ENCODE measurements around the gene CHCT1.

GRCh38 chr17:60461584-60461983 lies 39.3 kb downstream of the CHCT1 start:
- TF ChIP-seq, protein P1, sequence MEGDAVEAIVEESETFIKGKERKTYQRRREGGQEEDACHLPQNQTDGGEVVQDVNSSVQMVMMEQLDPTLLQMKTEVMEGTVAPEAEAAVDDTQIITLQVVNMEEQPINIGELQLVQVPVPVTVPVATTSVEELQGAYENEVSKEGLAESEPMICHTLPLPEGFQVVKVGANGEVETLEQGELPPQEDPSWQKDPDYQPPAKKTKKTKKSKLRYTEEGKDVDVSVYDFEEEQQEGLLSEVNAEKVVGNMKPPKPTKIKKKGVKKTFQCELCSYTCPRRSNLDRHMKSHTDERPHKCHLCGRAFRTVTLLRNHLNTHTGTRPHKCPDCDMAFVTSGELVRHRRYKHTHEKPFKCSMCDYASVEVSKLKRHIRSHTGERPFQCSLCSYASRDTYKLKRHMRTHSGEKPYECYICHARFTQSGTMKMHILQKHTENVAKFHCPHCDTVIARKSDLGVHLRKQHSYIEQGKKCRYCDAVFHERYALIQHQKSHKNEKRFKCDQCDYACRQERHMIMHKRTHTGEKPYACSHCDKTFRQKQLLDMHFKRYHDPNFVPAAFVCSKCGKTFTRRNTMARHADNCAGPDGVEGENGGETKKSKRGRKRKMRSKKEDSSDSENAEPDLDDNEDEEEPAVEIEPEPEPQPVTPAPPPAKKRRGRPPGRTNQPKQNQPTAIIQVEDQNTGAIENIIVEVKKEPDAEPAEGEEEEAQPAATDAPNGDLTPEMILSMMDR (IDR thresholded peaks at IDR 0.05): no peak
- no peak for TF ChIP-seq POLR2A (IDR thresholded peaks at IDR 0.05)

All from lower leg skin (tissue), 3 donors.